Upper lobe of left lung (tissue), 4 donors: ENCODE results near the gene PUDP.

Source experiments
- CTCF ChIP-seq, 6 experiments: fragments of 450-650 bp in 4 of 6; fragments of 200-600 bp in 2 of 6; sonication (generic) in 2 of 6; IDR thresholded peaks; one replicate each; pipeline ENCODE4 v1.5.1; 2016 to 2019; ENCODE audit warnings: antibody characterized with exemption in 6 of 6
- POLR2A ChIP-seq, 4 donors: fragments of 450-650 bp; IDR thresholded peaks; one replicate each; pipeline ENCODE4 v1.5.1; 2016 to 2017; ENCODE audit warnings: antibody characterized with exemption in 4 of 4, mild to moderate bottlenecking in 2 of 4
- POLR2AphosphoS5 ChIP-seq, 2 donors: sonication (generic); formaldehyde crosslinking; IDR thresholded peaks; one replicate each; pipeline ENCODE4 v1.5.1; 2017; ENCODE audit warnings: antibody characterized with exemption in 2 of 2

GRCh38 chrX:7073336-7073735, 74.6 kb downstream of the PUDP start:
- TF ChIP-seq CTCF (IDR thresholded peaks at IDR 0.05) (no peak), POLR2A (IDR thresholded peaks at IDR 0.05) (no peak), POLR2AphosphoS5 (IDR thresholded peaks at IDR 0.05) (no peak)
